Hepatocyte (in vitro differentiated cells): ENCODE results near the gene SDK1.

Experiments used
- EZH2 ChIP-seq: fragments of 200-600 bp; sonication (generic); IDR thresholded peaks from 2 replicates; pipeline ENCODE4 v1.6.1; 2016; ENCODE audit warnings: antibody characterized with exemption, mild to moderate bottlenecking, borderline replicate concordance
- EZH2phosphoT487 ChIP-seq: fragments of 200-600 bp; sonication (generic); IDR thresholded peaks from one replicate; pipeline ENCODE4 v1.6.1; 2018; ENCODE audit warnings: antibody characterized with exemption, mild to moderate bottlenecking, low read depth, moderate library complexity; ENCODE audit not compliant: unreplicated experiment, severe bottlenecking
- TF ChIP-seq, protein P1 (sequence below): fragments of 200-600 bp; sonication (generic); IDR thresholded peaks from 2 replicates; pipeline ENCODE4 v1.5.1; 2016; ENCODE audit warnings: antibody characterized with exemption, mild to moderate bottlenecking; ENCODE audit not compliant: poor library complexity

GRCh38 chr7:4256286-4256685 is 955.2 kb downstream of the SDK1 start:
- TF ChIP-seq, protein P1, sequence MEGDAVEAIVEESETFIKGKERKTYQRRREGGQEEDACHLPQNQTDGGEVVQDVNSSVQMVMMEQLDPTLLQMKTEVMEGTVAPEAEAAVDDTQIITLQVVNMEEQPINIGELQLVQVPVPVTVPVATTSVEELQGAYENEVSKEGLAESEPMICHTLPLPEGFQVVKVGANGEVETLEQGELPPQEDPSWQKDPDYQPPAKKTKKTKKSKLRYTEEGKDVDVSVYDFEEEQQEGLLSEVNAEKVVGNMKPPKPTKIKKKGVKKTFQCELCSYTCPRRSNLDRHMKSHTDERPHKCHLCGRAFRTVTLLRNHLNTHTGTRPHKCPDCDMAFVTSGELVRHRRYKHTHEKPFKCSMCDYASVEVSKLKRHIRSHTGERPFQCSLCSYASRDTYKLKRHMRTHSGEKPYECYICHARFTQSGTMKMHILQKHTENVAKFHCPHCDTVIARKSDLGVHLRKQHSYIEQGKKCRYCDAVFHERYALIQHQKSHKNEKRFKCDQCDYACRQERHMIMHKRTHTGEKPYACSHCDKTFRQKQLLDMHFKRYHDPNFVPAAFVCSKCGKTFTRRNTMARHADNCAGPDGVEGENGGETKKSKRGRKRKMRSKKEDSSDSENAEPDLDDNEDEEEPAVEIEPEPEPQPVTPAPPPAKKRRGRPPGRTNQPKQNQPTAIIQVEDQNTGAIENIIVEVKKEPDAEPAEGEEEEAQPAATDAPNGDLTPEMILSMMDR: no peak
- TF ChIP-seq EZH2phosphoT487 (no peak), EZH2 (no peak)
